SK-N-SH (cell line): Measurements from ENCODE around the gene MID2.

Experiments used
- POLR2AphosphoS5 ChIP-seq: IDR thresholded peaks from 2 replicates; pipeline ENCODE4 v1.6.1; 2012; ENCODE audit warnings: low read depth, low read length
- TF ChIP-seq, protein P1 (sequence below): IDR thresholded peaks from 2 replicates; pipeline ENCODE4 v1.4.0; 2012; ENCODE audit warnings: low read depth, borderline replicate concordance
- TF ChIP-seq, protein P2 (sequence below): fragments of 200-600 bp; sonication (generic); IDR thresholded peaks from 2 replicates; pipeline ENCODE4 v1.6.1; 2017; ENCODE audit warnings: antibody characterized with exemption, mild to moderate bottlenecking, moderate library complexity

- TF ChIP-seq POLR2AphosphoS5, result no peak
- TF ChIP-seq, protein P1, sequence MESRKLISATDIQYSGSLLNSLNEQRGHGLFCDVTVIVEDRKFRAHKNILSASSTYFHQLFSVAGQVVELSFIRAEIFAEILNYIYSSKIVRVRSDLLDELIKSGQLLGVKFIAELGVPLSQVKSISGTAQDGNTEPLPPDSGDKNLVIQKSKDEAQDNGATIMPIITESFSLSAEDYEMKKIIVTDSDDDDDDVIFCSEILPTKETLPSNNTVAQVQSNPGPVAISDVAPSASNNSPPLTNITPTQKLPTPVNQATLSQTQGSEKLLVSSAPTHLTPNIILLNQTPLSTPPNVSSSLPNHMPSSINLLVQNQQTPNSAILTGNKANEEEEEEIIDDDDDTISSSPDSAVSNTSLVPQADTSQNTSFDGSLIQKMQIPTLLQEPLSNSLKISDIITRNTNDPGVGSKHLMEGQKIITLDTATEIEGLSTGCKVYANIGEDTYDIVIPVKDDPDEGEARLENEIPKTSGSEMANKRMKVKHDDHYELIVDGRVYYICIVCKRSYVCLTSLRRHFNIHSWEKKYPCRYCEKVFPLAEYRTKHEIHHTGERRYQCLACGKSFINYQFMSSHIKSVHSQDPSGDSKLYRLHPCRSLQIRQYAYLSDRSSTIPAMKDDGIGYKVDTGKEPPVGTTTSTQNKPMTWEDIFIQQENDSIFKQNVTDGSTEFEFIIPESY, result no peak
- TF ChIP-seq, protein P2, sequence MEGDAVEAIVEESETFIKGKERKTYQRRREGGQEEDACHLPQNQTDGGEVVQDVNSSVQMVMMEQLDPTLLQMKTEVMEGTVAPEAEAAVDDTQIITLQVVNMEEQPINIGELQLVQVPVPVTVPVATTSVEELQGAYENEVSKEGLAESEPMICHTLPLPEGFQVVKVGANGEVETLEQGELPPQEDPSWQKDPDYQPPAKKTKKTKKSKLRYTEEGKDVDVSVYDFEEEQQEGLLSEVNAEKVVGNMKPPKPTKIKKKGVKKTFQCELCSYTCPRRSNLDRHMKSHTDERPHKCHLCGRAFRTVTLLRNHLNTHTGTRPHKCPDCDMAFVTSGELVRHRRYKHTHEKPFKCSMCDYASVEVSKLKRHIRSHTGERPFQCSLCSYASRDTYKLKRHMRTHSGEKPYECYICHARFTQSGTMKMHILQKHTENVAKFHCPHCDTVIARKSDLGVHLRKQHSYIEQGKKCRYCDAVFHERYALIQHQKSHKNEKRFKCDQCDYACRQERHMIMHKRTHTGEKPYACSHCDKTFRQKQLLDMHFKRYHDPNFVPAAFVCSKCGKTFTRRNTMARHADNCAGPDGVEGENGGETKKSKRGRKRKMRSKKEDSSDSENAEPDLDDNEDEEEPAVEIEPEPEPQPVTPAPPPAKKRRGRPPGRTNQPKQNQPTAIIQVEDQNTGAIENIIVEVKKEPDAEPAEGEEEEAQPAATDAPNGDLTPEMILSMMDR, result no peak
These were observed 20.5 kb upstream of the MID2 start for GRCh38 chrX:107805179-107805578.
